K562 (cell line): Measurements from ENCODE around the gene TMEM38B. TPM values are rescaled to one million over a fixed set of nuclear protein-coding genes. Genes with fewer than 3 reads are reported as not detected.

ENCODE experiments used
- ATAC-seq: fragments of 200-7000 bp; cut with Tn5 transposase; 3 replicates; pipeline ENCODE4 v1.9.1; 2020; ENCODE audit warnings: moderate library complexity
- BruUV-seq: library from RNA; stranded (reverse); fragments of 400-500 nt; replicated peaks from 2 replicates; lab custom pipeline; 2021; lab: Mats Ljungman, UMichigan
- CTCF ChIA-PET: fragments of 300-600 bp; formaldehyde crosslinking; extraction: SDS; loops from one replicate; lab custom pipeline; 2021; ENCODE audit warnings: low intra/inter-chr PET ratio; lab: Yijun Ruan, JAX
- POLR2A ChIA-PET: fragments of 300-600, 350-650 bp; sonication (Branson Sonifier 250); formaldehyde crosslinking; extraction: SDS; loops from one replicate; lab custom pipeline; 2021; ENCODE audit warnings: antibody characterized with exemption, inconsistent platforms; lab: Yijun Ruan, JAX
- DNase-seq, 4 experiments: peaks; one replicate each; pipeline versions ENCODE4 v3.0.0 to v3.0.0-alpha.2; 2011 to 2018; ENCODE audit warnings: low spot score in 3 of 4, mixed read lengths in 3 of 4; ENCODE audit errors: extremely low read depth in 1 of 4
- FAIRE-seq: peaks from 2 replicates; lab custom pipeline; 2011; peaks lifted over from hg19 to GRCh38; lab: Jason Lieb, UNC
- H2AFZ ChIP-seq: 2 replicates; pipeline ENCODE4 v1.6.0; 2011; ENCODE audit warnings: low read depth, low read length, control low read depth, inconsistent platforms
- H3K27ac ChIP-seq: fragments of 200-600 bp; 3 replicates; pipeline ENCODE4 v1.8.0; 2011; ENCODE audit warnings: low read depth, mild to moderate bottlenecking, control low read depth, inconsistent platforms, low read length, moderate library complexity, mixed read lengths; ENCODE audit errors: extremely low read depth
- H3K27me3 ChIP-seq, 2 experiments: fragments of 300-600 bp in 1 of 2; 2 replicates in 1 of 2; 3 replicates in 1 of 2; pipeline versions ENCODE4 v1.6.0 to v1.8.0; 2011; ENCODE audit warnings: inconsistent platforms in 2 of 2, low read length in 2 of 2, mild to moderate bottlenecking in 1 of 2, mixed read lengths in 1 of 2, moderate library complexity in 1 of 2; ENCODE audit not compliant: control insufficient read depth in 2 of 2, insufficient read depth in 2 of 2
- H3K36me3 ChIP-seq: fragments of 300-600 bp; 3 replicates; pipeline ENCODE4 v1.8.0; 2011; ENCODE audit warnings: mild to moderate bottlenecking, low read length, inconsistent platforms; ENCODE audit not compliant: control insufficient read depth, insufficient read depth
- H3K4me1 ChIP-seq, 2 experiments: fragments of 200-600 bp in 1 of 2; replicated peaks in 1 of 2; 2 replicates in 1 of 2; 3 replicates in 1 of 2; pipeline versions ENCODE4 v1.5.1 to v1.8.0; 2011; ENCODE audit warnings: inconsistent platforms in 2 of 2, low read length in 2 of 2, mild to moderate bottlenecking in 1 of 2, mixed read lengths in 1 of 2, moderate library complexity in 1 of 2; ENCODE audit not compliant: control insufficient read depth in 2 of 2, insufficient read depth in 2 of 2
- H3K4me2 ChIP-seq: 2 replicates; pipeline ENCODE4 v1.6.1; 2011; ENCODE audit warnings: low read length, control low read depth, inconsistent platforms, mixed read lengths; ENCODE audit not compliant: insufficient read depth
- H3K4me3 ChIP-seq: fragments of 200-600 bp; sonication (generic), shearing (Covaris generic); 2 replicates; pipeline ENCODE4 v1.5.1; 2016; ENCODE audit warnings: control low read depth, inconsistent platforms
- H3K79me2 ChIP-seq: fragments of 200-600 bp; 3 replicates; pipeline ENCODE4 v1.8.0; 2011; ENCODE audit warnings: low read length, inconsistent platforms; ENCODE audit not compliant: control insufficient read depth, insufficient read depth
- H3K9ac ChIP-seq, 2 experiments: 2 replicates each; pipeline versions ENCODE4 v1.6.0 to v1.6.1; 2011; ENCODE audit warnings: low read depth in 2 of 2, low read length in 2 of 2, control low read depth in 1 of 2, inconsistent platforms in 1 of 2, mild to moderate bottlenecking in 1 of 2, mixed read lengths in 1 of 2; ENCODE audit not compliant: insufficient read depth in 1 of 2
- H3K9me1 ChIP-seq: one replicate; pipeline ENCODE4 v1.6.0; 2011; ENCODE audit warnings: inconsistent platforms, mild to moderate bottlenecking, low read length, moderate library complexity; ENCODE audit not compliant: control insufficient read depth, insufficient read depth
- H3K9me3 ChIP-seq: replicated peaks from 2 replicates; pipeline ENCODE4 v1.5.1; 2011; ENCODE audit warnings: low read depth, low read length, inconsistent platforms; ENCODE audit not compliant: control insufficient read depth, insufficient read depth
- H4K20me1 ChIP-seq: replicated peaks from 2 replicates; pipeline ENCODE4 v1.6.1; 2011; ENCODE audit warnings: low read length, inconsistent platforms, mixed read lengths; ENCODE audit not compliant: control insufficient read depth, insufficient read depth
- CREB1 ChIP-seq, 2 experiments: sonication (generic) in 1 of 2; formaldehyde crosslinking in 1 of 2; IDR thresholded peaks; 2 replicates each; pipeline versions ENCODE4 v1.6.1 to v1.8.0; 2012 to 2022; ENCODE audit warnings: inconsistent platforms in 1 of 2, mild to moderate bottlenecking in 1 of 2, missing genetic modification reagents in 1 of 2, moderate library complexity in 1 of 2
- GATAD2B ChIP-seq: fragments of 450-650 bp; IDR thresholded peaks from 2 replicates; pipeline ENCODE4 v1.6.1; 2017; ENCODE audit warnings: mild to moderate bottlenecking, borderline replicate concordance
- KLF16 ChIP-seq: IDR thresholded peaks from 2 replicates; pipeline ENCODE4 v1.6.1; 2016; ENCODE audit warnings: antibody characterized with exemption
- MEF2D ChIP-seq: conservative IDR thresholded peaks from 2 replicates; pipeline ENCODE4 v1.6.1; 2016; ENCODE audit warnings: low read depth, missing genetic modification characterization, missing compliant biosample characterization
- NR3C1 ChIP-seq: sonication (generic); formaldehyde crosslinking; IDR thresholded peaks from 2 replicates; pipeline ENCODE4 v1.8.1; 2022; ENCODE audit warnings: missing genetic modification reagents
- RFX1 ChIP-seq: fragments of 450-650 bp; IDR thresholded peaks from 2 replicates; pipeline ENCODE4 v1.6.1; 2016; ENCODE audit warnings: mild to moderate bottlenecking, moderate library complexity
- ZNF12 ChIP-seq: sonication (generic); formaldehyde crosslinking; IDR thresholded peaks from 2 replicates; pipeline ENCODE4 v1.4.0; 2020; ENCODE audit warnings: mild to moderate bottlenecking, missing genetic modification reagents
- ZNF561 ChIP-seq: fragments of 450-650 bp; formaldehyde crosslinking; conservative IDR thresholded peaks from 2 replicates; pipeline ENCODE4 v1.4.0; 2020; ENCODE audit warnings: mild to moderate bottlenecking, moderate library complexity
- WGBS: fragments of 100-300 bp; shearing (Covaris generic); methylation state at CpG from one replicate; pipeline ENCODE4 v1.1.6; 2016; ENCODE audit warnings: low coverage, mixed read lengths; ENCODE audit not compliant: insufficient coverage; ENCODE audit errors: missing lambda C conversion rate; 5-methylcytosine and 5-hydroxymethylcytosine counted together
- in situ Hi-C: fragments of 300-500 bp; cut with MboI; formaldehyde crosslinking; loops from 4 replicates; pipeline ENCODE4 v1.15.0; 2018; ENCODE audit warnings: inconsistent platforms, mixed read lengths
- intact Hi-C: fragments of 100-400 bp; cut with micrococcal nuclease; formaldehyde crosslinking; loops from 2 replicates; pipeline ENCODE4 v1.14.2; 2022
- polyA plus RNA-seq, 8 experiments: library from polyadenylated mRNA; depleted of rRNA in 4 of 8; stranded (reverse) in 5 of 8; unstranded in 3 of 8; fragments of >200 nt; fragmentation: Nextera tagmentation in 2 of 8; fragmentation: Illumina TruSeq in 1 of 8; extraction: Ambion mirVana in 2 of 8; extraction: Trizol in 1 of 8; gene quantifications; 2 replicates each; pipeline versions ENCODE4 v1.2.1 to v1.2.3, GENCODE V29; 2011 to 2014; ENCODE audit warnings: inconsistent platforms in 1 of 8, missing spikeins in 1 of 8
- total RNA-seq, 7 experiments: library from RNA; depleted of rRNA in 6 of 7; stranded (reverse); fragments of >200 nt in 6 of 7; fragmentation: Illumina TruSeq in 2 of 7; extraction: Trizol in 2 of 7; gene quantifications; 2 replicates each; pipeline versions ENCODE4 v1.2.1 to v1.2.3, GENCODE V29; 2011 to 2021; ENCODE audit warnings: low replicate concordance in 1 of 7
- TF ChIP-seq, protein P1 (sequence below), 2 experiments: fragments of 450-650 bp; formaldehyde crosslinking in 1 of 2; IDR thresholded peaks; 2 replicates each; pipeline versions ENCODE4 v1.4.0 to v1.6.1; 2014 to 2020; ENCODE audit warnings: mild to moderate bottlenecking in 2 of 2, borderline replicate concordance in 1 of 2, low read depth in 1 of 2
- TF ChIP-seq, protein P2 (sequence below): fragments of 150-350 bp; conservative IDR thresholded peaks from 2 replicates; pipeline ENCODE4 v1.6.1; 2014; ENCODE audit warnings: low read length

Gene TMEM38B
- total and polyA plus RNA-seq, 9 of the 15 experiments (the other 6 are each of a cell fraction or from before 2014, with no cell fraction given) = 26.0 to 57.5 (median 38.5) TPM

DNA sequence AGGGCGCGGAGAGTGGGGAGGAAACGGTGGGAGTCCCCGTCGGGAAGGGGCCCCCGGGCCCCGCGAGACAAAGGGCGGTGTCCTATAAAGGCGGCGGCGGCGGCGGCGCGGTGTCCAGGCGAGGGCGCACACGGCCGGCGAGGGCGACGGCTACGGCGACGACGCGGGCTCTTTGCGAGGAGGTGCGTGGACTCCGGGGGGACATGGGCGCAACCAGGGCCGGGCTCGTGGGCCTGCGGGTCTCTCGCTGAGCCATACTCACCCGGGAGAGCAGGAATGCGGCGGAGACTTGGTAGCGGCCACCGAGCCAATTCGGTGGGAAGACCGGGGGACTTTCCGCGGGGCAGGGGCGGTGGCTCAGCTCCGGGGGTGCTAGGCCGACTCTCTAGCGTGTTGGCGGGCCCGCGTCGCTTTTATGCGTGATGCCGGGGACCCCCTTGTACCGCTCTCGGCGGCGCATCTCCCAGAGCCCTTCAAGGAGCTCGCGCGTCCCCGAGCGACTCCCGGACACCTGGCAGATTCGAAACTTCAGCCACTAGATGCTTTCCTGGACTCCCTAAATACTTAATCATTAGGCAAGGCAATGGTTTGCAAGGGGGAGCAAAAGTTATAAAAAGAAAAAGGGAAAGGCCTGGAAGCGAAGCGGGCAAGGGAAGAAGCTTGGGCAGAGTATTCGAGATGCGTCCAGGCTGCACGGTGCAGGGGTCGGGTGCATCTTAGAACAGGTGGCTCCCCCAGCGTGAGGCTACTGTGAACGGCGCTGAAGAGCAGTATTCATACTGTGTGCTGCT lies 38.0 kb upstream of the TMEM38B start:
- BruUV-seq = TSS peak; percentile 75
- Histone ChIP-seq H3K79me2 (no peaks in the 10 kb centered on the region), H3K9ac (peak overlapping the region; percentile 68 to 96), H3K9me3 (no peaks in the 10 kb centered on the region), H3K27ac (peak overlapping the region; percentile 45; the same call in 2 of the 3 replicates), H3K4me3 (peak overlapping the region; percentile 54), H3K9me1 (no peaks in the 10 kb centered on the region), H3K36me3 (no peaks in the 10 kb centered on the region), H3K4me2 (peak overlapping the region; percentile 84), H3K4me1 (peaks cover 11 to 13% of the 10 kb centered on the region in 2 experiments; a peak in 4 of 5 replicates), H2AFZ (peak overlapping the region; percentile 97), H4K20me1 (no peaks in the 10 kb centered on the region; the same call in 1 of the 2 replicates), H3K27me3 (no peaks in the 10 kb centered on the region)
- WGBS = 6% methylated on average over 54 of the region's 75 CpGs
- in situ Hi-C loops (no loop called here), intact Hi-C loops (loop anchor here (5.0 kb wide), 1 partner anchor 61 kb away; no protein-coding TSS in a partner anchor)
- ChIA-PET CTCF (no interaction called here), POLR2A (interaction anchor here (0.6 to 1.5 kb wide), 5 partner anchors 9 to 62 kb away, joined by 3 to 6 read pairs (median 3); no protein-coding TSS in a partner anchor)
- ATAC-seq (peak; percentile 97), DNase-seq (peak; percentile 77 to 83 (median 78)), FAIRE-seq (no peak)
- peak; percentile 67 for TF ChIP-seq GATAD2B
- TF ChIP-seq ZNF12 (CRISPR knock-in tag) = no peak
- TF ChIP-seq, protein P1, sequence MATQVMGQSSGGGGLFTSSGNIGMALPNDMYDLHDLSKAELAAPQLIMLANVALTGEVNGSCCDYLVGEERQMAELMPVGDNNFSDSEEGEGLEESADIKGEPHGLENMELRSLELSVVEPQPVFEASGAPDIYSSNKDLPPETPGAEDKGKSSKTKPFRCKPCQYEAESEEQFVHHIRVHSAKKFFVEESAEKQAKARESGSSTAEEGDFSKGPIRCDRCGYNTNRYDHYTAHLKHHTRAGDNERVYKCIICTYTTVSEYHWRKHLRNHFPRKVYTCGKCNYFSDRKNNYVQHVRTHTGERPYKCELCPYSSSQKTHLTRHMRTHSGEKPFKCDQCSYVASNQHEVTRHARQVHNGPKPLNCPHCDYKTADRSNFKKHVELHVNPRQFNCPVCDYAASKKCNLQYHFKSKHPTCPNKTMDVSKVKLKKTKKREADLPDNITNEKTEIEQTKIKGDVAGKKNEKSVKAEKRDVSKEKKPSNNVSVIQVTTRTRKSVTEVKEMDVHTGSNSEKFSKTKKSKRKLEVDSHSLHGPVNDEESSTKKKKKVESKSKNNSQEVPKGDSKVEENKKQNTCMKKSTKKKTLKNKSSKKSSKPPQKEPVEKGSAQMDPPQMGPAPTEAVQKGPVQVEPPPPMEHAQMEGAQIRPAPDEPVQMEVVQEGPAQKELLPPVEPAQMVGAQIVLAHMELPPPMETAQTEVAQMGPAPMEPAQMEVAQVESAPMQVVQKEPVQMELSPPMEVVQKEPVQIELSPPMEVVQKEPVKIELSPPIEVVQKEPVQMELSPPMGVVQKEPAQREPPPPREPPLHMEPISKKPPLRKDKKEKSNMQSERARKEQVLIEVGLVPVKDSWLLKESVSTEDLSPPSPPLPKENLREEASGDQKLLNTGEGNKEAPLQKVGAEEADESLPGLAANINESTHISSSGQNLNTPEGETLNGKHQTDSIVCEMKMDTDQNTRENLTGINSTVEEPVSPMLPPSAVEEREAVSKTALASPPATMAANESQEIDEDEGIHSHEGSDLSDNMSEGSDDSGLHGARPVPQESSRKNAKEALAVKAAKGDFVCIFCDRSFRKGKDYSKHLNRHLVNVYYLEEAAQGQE (IDR thresholded peaks at IDR 0.05; ENCODE audit: borderline replicate concordance) = peak; percentile 71; the same call in 1 of the 2 replicates
- TF ChIP-seq, protein P1 (CRISPR knock-in tag; IDR thresholded peaks at IDR 0.05; ENCODE audit: low read depth) = no peak
- no peak for TF ChIP-seq KLF16
- TF ChIP-seq CREB1 (IDR thresholded peaks at IDR 0.05) = no peak
- TF ChIP-seq CREB1 (CRISPR knock-in tag; IDR thresholded peaks at IDR 0.05) = peak; percentile 66
- TF ChIP-seq, protein P2, sequence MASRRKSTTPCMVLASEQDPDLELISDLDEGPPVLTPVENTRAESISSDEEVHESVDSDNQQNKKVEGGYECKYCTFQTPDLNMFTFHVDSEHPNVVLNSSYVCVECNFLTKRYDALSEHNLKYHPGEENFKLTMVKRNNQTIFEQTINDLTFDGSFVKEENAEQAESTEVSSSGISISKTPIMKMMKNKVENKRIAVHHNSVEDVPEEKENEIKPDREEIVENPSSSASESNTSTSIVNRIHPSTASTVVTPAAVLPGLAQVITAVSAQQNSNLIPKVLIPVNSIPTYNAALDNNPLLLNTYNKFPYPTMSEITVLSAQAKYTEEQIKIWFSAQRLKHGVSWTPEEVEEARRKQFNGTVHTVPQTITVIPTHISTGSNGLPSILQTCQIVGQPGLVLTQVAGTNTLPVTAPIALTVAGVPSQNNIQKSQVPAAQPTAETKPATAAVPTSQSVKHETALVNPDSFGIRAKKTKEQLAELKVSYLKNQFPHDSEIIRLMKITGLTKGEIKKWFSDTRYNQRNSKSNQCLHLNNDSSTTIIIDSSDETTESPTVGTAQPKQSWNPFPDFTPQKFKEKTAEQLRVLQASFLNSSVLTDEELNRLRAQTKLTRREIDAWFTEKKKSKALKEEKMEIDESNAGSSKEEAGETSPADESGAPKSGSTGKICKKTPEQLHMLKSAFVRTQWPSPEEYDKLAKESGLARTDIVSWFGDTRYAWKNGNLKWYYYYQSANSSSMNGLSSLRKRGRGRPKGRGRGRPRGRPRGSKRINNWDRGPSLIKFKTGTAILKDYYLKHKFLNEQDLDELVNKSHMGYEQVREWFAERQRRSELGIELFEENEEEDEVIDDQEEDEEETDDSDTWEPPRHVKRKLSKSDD = no peak
- TF ChIP-seq NR3C1 (CRISPR knock-in tag) = peak; percentile 86; the same call in 1 of the 2 replicates
- no peak for TF ChIP-seq RFX1
- no peak for TF ChIP-seq ZNF561
- no peak for TF ChIP-seq MEF2D (tag)
